WTC11 (cell line): ENCODE data around the gene AGR3. TPM values are rescaled to one million over a fixed set of nuclear protein-coding genes. Genes with fewer than 3 reads are reported as not detected.

Experiments
- ATAC-seq: fragments of 200-7000 bp; cut with Tn5 transposase; 2 replicates; pipeline ENCODE4 v1.10.0; 2021; ENCODE audit warnings: mild to moderate bottlenecking, moderate library complexity
- CTCF ChIA-PET: fragments of 300-600 bp; sonication (Branson Sonifier 250); formaldehyde crosslinking; loops from one replicate; lab custom pipeline; 2021; ENCODE audit warnings: antibody characterized with exemption; lab: Charles Lee
- POLR2A ChIA-PET: fragments of 350-600 bp; sonication (Branson Sonifier 250); formaldehyde crosslinking; loops from one replicate; lab custom pipeline; 2021; ENCODE audit warnings: antibody characterized with exemption; lab: Charles Lee
- DNase-seq: peaks from one replicate; pipeline ENCODE4 v3.0.0; 2021; ENCODE audit warnings: low spot score
- H3K27ac Mint-ChIP-seq: 2 replicates; pipeline ENCODE4 v1.8.0; 2021; ENCODE audit warnings: mixed read lengths
- H3K27me3 Mint-ChIP-seq: 2 replicates; pipeline ENCODE4 v1.8.0; 2021; ENCODE audit warnings: low read depth, mild to moderate bottlenecking, moderate library complexity, mixed read lengths
- H3K36me3 Mint-ChIP-seq: 2 replicates; pipeline ENCODE4 v1.8.0; 2021; ENCODE audit warnings: mixed read lengths
- H3K4me1 Mint-ChIP-seq: 2 replicates; pipeline ENCODE4 v1.8.0; 2022; ENCODE audit warnings: mixed read lengths
- H3K4me3 Mint-ChIP-seq: 2 replicates; pipeline ENCODE4 v1.8.0; 2021; ENCODE audit warnings: mild to moderate bottlenecking, moderate library complexity, mixed read lengths
- H3K9me3 Mint-ChIP-seq: 2 replicates; pipeline ENCODE4 v1.8.0; 2021; ENCODE audit warnings: mixed read lengths
- ATF2 ChIP-seq: sonication (generic); formaldehyde crosslinking; IDR thresholded peaks from 2 replicates; pipeline ENCODE4 v1.8.1; 2022; ENCODE audit warnings: low read depth, missing genetic modification reagents, borderline replicate concordance
- CBFB ChIP-seq: sonication (generic); formaldehyde crosslinking; IDR thresholded peaks from 2 replicates; pipeline ENCODE4 v1.8.1; 2022; ENCODE audit warnings: mild to moderate bottlenecking, low read depth, missing genetic modification reagents
- CDX4 ChIP-seq: fragments of 250-450 bp; sonication (Bioruptor Pico); IDR thresholded peaks from 2 replicates; pipeline ENCODE4 v1.9.0; 2021; ENCODE audit warnings: moderate library complexity, mild to moderate bottlenecking, inconsistent platforms, borderline replicate concordance
- CREB1 ChIP-seq: sonication (generic); formaldehyde crosslinking; IDR thresholded peaks from 2 replicates; pipeline ENCODE4 v1.8.0; 2023; ENCODE audit warnings: mild to moderate bottlenecking, missing genetic modification reagents
- CTCF ChIP-seq: fragments of 200-600 bp; IDR thresholded peaks from 2 replicates; pipeline ENCODE4 v1.8.0; 2022; ENCODE audit warnings: antibody characterized with exemption
- E2F1 ChIP-seq: sonication (generic); formaldehyde crosslinking; IDR thresholded peaks from 2 replicates; pipeline ENCODE4 v1.8.0; 2022; ENCODE audit warnings: mild to moderate bottlenecking, missing genetic modification reagents
- ESRRA ChIP-seq: sonication (generic); formaldehyde crosslinking; IDR thresholded peaks from 2 replicates; pipeline ENCODE4 v1.8.1; 2022; ENCODE audit warnings: mild to moderate bottlenecking, missing genetic modification reagents, borderline replicate concordance
- HMGXB4 ChIP-seq: sonication (generic); formaldehyde crosslinking; IDR thresholded peaks from 2 replicates; pipeline ENCODE4 v1.8.1; 2023; ENCODE audit warnings: mild to moderate bottlenecking, moderate library complexity, missing genetic modification reagents
- IRF2 ChIP-seq: sonication (generic); formaldehyde crosslinking; IDR thresholded peaks from 2 replicates; pipeline ENCODE4 v1.8.0; 2022; ENCODE audit warnings: low read depth, missing genetic modification reagents, borderline replicate concordance
- JAZF1 ChIP-seq: fragments of 250-450 bp; sonication (Bioruptor Pico); IDR thresholded peaks from 2 replicates; pipeline ENCODE4 v1.9.0; 2021; ENCODE audit warnings: moderate library complexity, mild to moderate bottlenecking, inconsistent platforms
- JUN ChIP-seq: sonication (generic); formaldehyde crosslinking; IDR thresholded peaks from 2 replicates; pipeline ENCODE4 v1.8.0; 2023; ENCODE audit warnings: mild to moderate bottlenecking, missing genetic modification reagents
- MYBL2 ChIP-seq: sonication (generic); formaldehyde crosslinking; IDR thresholded peaks from 2 replicates; pipeline ENCODE4 v1.8.1; 2023; ENCODE audit warnings: mild to moderate bottlenecking, moderate library complexity, missing genetic modification reagents
- NFE2L1 ChIP-seq: sonication (generic); formaldehyde crosslinking; IDR thresholded peaks from 2 replicates; pipeline ENCODE4 v1.8.1; 2023; ENCODE audit warnings: missing genetic modification reagents
- NFYB ChIP-seq: sonication (generic); formaldehyde crosslinking; conservative IDR thresholded peaks from 2 replicates; pipeline ENCODE4 v1.8.0; 2022; ENCODE audit warnings: low read depth, missing genetic modification reagents
- PRDM15 ChIP-seq: sonication (generic); formaldehyde crosslinking; IDR thresholded peaks from 2 replicates; pipeline ENCODE4 v1.8.0; 2022; ENCODE audit warnings: missing genetic modification reagents
- RORB ChIP-seq: fragments of 250-450 bp; sonication (Bioruptor Pico); IDR thresholded peaks from 2 replicates; pipeline ENCODE4 v1.9.0; 2021; ENCODE audit warnings: mild to moderate bottlenecking
- STAT6 ChIP-seq: sonication (generic); formaldehyde crosslinking; conservative IDR thresholded peaks from 2 replicates; pipeline ENCODE4 v1.8.1; 2023; ENCODE audit warnings: mild to moderate bottlenecking, low read depth, missing genetic modification reagents, moderate library complexity
- TCF7 ChIP-seq: sonication (generic); formaldehyde crosslinking; IDR thresholded peaks from 2 replicates; pipeline ENCODE4 v1.8.0; 2022; ENCODE audit warnings: mild to moderate bottlenecking, low read depth, missing genetic modification reagents, moderate library complexity
- TEAD4 ChIP-seq: sonication (generic); formaldehyde crosslinking; IDR thresholded peaks from 2 replicates; pipeline ENCODE4 v1.8.0; 2022; ENCODE audit warnings: mild to moderate bottlenecking, missing genetic modification reagents
- ZBTB21 ChIP-seq: sonication (generic); formaldehyde crosslinking; IDR thresholded peaks from 2 replicates; pipeline ENCODE4 v1.8.1; 2023; ENCODE audit warnings: mild to moderate bottlenecking, missing genetic modification reagents, borderline replicate concordance
- ZNF232 ChIP-seq: sonication (generic); formaldehyde crosslinking; IDR thresholded peaks from 2 replicates; pipeline ENCODE4 v1.8.0; 2022; ENCODE audit warnings: mild to moderate bottlenecking, missing genetic modification reagents
- total RNA-seq: library from RNA; stranded (reverse); gene quantifications from 3 replicates; pipeline ENCODE4 v1.2.3, GENCODE V29; 2021

The AGR3 gene
- total RNA-seq, 1 experiment from 2014 or later = not detected

GRCh38 chr7:16879181-16879580 lies 2.6 kb downstream of the AGR3 start:
- Mint-ChIP-seq H3K9me3 (no peaks in the 10 kb centered on the region), H3K4me1 (peaks cover 4% of the 10 kb centered on the region; the same call in 1 of the 2 replicates), H3K27ac (no peak overlapping the region), H3K4me3 (no peak overlapping the region), H3K36me3 (no peaks in the 10 kb centered on the region), H3K27me3 (no peaks in the 10 kb centered on the region)
- DNase-seq = no peak
- TF ChIP-seq E2F1 (no peak), CREB1 (no peak), IRF2 (CRISPR knock-in tag) (no peak), STAT6 (CRISPR knock-in tag) (no peak), NFYB (CRISPR knock-in tag) (no peak), TEAD4 (no peak), ATF2 (CRISPR knock-in tag) (no peak), ESRRA (CRISPR knock-in tag) (no peak), JAZF1 (no peak), MYBL2 (CRISPR knock-in tag) (no peak), TCF7 (CRISPR knock-in tag) (no peak)
- no peak for ATAC-seq
- CTCF ChIA-PET = no interaction called here
- POLR2A ChIA-PET = no interaction called here

- no peak overlapping the region for H3K4me3 Mint-ChIP-seq
- peaks cover 4% of the 10 kb centered on the region; the same call in 1 of the 2 replicates for H3K4me1 Mint-ChIP-seq
- no peak overlapping the region for H3K27ac Mint-ChIP-seq
- H3K9me3 Mint-ChIP-seq = peaks cover 12% of the 10 kb centered on the region
- H3K27me3 Mint-ChIP-seq = no peaks in the 10 kb centered on the region
- ATAC-seq (no peak), DNase-seq (no peak)
- TF ChIP-seq JUN (no peak), PRDM15 (CRISPR knock-in tag) (no peak), HMGXB4 (CRISPR knock-in tag) (no peak), CDX4 (CRISPR knock-in tag) (no peak), RORB (CRISPR knock-in tag) (no peak), CBFB (CRISPR knock-in tag) (no peak), NFE2L1 (no peak), ZNF232 (CRISPR knock-in tag) (no peak), ZBTB21 (CRISPR knock-in tag) (no peak), CTCF (no peak)
- H3K36me3 Mint-ChIP-seq = no peaks in the 10 kb centered on the region
- CTCF ChIA-PET = no interaction called here
- POLR2A ChIA-PET = no interaction called here
Observed at GRCh38 chr7:16875861-16876260, 5.9 kb downstream of the AGR3 start.
